Measurements from ENCODE around the gene DCN.
"Not testable (repeated sequence)": the region's sequence is repeated elsewhere in the genome, so short reads cannot be mapped to it uniquely, and the experiment has no call there.

Gene DCN

GRCh38 chr12:91210144-91210543 lies 27.5 kb upstream of the DCN start:
- H3K27ac ChIP-seq, result no peak overlapping the region
- H3K4me3 ChIP-seq (ENCODE audit: low read depth, low read length), result no peak overlapping the region
- no peak for TF ChIP-seq CTCF (IDR thresholded peaks at IDR 0.05; ENCODE audit: low read depth, low read length, missing control alignments)
- no peaks in the 10 kb centered on the region for H3K36me3 ChIP-seq (replicated peaks)
- in situ Hi-C loops (cut with HindIII; ENCODE audit: low pct_ligation_motif_present, low sequenced_read_pairs), result no loop called here
- no peak for DNase-seq
- no peaks in the 10 kb centered on the region for H3K27me3 ChIP-seq (replicated peaks)

GRCh38 chr12:91207301-91207700 lies 24.7 kb upstream of the DCN start:
- H3K4me3 ChIP-seq (ENCODE audit: low read depth, low read length); DNase-seq; H3K27ac ChIP-seq; in situ Hi-C loops (cut with HindIII; ENCODE audit: low pct_ligation_motif_present, low sequenced_read_pairs); H3K36me3 ChIP-seq (replicated peaks); H3K27me3 ChIP-seq (replicated peaks): not testable (repeated sequence)

- H3K27me3 ChIP-seq (replicated peaks), result no peaks in the 10 kb centered on the region
- no peak overlapping the region for H3K4me3 ChIP-seq (ENCODE audit: low read depth, low read length)
- H3K36me3 ChIP-seq (replicated peaks), result no peaks in the 10 kb centered on the region
- TF ChIP-seq CTCF (IDR thresholded peaks at IDR 0.05; ENCODE audit: low read depth, low read length, missing control alignments), result no peak
- in situ Hi-C loops (cut with HindIII; ENCODE audit: low pct_ligation_motif_present, low sequenced_read_pairs), result no loop called here
- DNase-seq, result no peak
- no peak overlapping the region for H3K27ac ChIP-seq
Measured at GRCh38 chr12:91205811-91206210, 23.2 kb upstream of the DCN start.

- in situ Hi-C loops (cut with HindIII; ENCODE audit: low pct_ligation_motif_present, low sequenced_read_pairs), result no loop called here
- Histone ChIP-seq H3K36me3 (replicated peaks) (no peaks in the 10 kb centered on the region), H3K27me3 (replicated peaks) (no peaks in the 10 kb centered on the region), H3K4me3 (ENCODE audit: low read depth, low read length) (no peak overlapping the region), H3K27ac (no peak overlapping the region)
- no peak for TF ChIP-seq CTCF (IDR thresholded peaks at IDR 0.05; ENCODE audit: low read depth, low read length, missing control alignments)
- no peak for DNase-seq
Measured at GRCh38 chr12:91204421-91204820, 21.8 kb upstream of the DCN start.

GRCh38 chr12:91203610-91204009 lies 21.0 kb upstream of the DCN start:
- H3K4me3 ChIP-seq (ENCODE audit: low read depth, low read length), result no peak overlapping the region
- H3K27ac ChIP-seq, result no peak overlapping the region
- no peak for DNase-seq
- TF ChIP-seq CTCF (IDR thresholded peaks at IDR 0.05; ENCODE audit: low read depth, low read length, missing control alignments), result no peak
- in situ Hi-C loops (cut with HindIII; ENCODE audit: low pct_ligation_motif_present, low sequenced_read_pairs), result no loop called here
- H3K27me3 ChIP-seq (replicated peaks), result no peaks in the 10 kb centered on the region
- H3K36me3 ChIP-seq (replicated peaks), result no peaks in the 10 kb centered on the region

- Histone ChIP-seq H3K27ac (no peak overlapping the region), H3K4me3 (ENCODE audit: low read depth, low read length) (no peak overlapping the region), H3K36me3 (replicated peaks) (no peaks in the 10 kb centered on the region), H3K27me3 (replicated peaks) (no peaks in the 10 kb centered on the region)
- DNase-seq, result no peak
- in situ Hi-C loops (cut with HindIII; ENCODE audit: low pct_ligation_motif_present, low sequenced_read_pairs), result no loop called here
- no peak for TF ChIP-seq CTCF (IDR thresholded peaks at IDR 0.05; ENCODE audit: low read depth, low read length, missing control alignments)
Measured at GRCh38 chr12:91202390-91202789, 19.8 kb upstream of the DCN start.
